Raji (cell line): ENCODE results near the gene SLC50A1.

Source experiments
- POLR2A ChIP-seq: IDR thresholded peaks from 2 replicates; pipeline ENCODE4 v1.6.1; 2011; ENCODE audit warnings: low read depth, low read length, control low read depth; ENCODE audit not compliant: insufficient read depth

SLC50A1 gene

GRCh38 chr1:155135415-155136028 lies at the start of gene SLC50A1:
SLC50A1 (plus strand) TSS chr1:155135852; CDS start chr1:155135912, 60 bp downstream.
- peak; percentile 94 for TF ChIP-seq POLR2A

GRCh38 chr1:155086128-155086741 lies 49.4 kb upstream of the SLC50A1 start:
- TF ChIP-seq POLR2A: peak; percentile 47; the same call in 1 of the 2 replicates

DNA sequence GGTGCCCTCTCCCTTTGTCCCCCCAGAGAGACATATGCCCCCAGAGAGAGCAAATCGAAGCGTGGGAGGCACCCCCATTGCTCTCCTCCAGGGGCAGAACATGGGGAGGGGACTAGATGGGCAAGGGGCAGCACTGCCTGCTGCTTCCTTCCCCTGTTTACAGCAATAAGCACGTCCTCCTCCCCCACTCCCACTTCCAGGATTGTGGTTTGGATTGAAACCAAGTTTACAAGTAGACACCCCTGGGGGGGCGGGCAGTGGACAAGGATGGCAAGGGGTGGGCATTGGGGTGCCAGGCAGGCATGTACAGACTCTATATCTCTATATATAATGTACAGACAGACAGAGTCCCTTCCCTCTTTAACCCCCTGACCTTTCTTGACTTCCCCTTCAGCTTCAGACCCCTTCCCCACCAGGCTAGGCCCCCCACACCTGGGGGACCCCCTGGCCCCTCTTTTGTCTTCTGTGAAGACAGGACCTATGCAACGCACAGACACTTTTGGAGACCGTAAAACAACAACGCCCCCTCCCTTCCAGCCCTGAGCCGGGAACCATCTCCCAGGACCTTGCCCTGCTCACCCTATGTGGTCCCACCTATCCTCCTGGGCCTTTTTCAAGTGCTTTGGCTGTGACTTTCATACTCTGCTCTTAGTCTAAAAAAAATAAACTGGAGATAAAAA lies 48.7 kb upstream of the SLC50A1 start:
- no peak for TF ChIP-seq POLR2A

DNA sequence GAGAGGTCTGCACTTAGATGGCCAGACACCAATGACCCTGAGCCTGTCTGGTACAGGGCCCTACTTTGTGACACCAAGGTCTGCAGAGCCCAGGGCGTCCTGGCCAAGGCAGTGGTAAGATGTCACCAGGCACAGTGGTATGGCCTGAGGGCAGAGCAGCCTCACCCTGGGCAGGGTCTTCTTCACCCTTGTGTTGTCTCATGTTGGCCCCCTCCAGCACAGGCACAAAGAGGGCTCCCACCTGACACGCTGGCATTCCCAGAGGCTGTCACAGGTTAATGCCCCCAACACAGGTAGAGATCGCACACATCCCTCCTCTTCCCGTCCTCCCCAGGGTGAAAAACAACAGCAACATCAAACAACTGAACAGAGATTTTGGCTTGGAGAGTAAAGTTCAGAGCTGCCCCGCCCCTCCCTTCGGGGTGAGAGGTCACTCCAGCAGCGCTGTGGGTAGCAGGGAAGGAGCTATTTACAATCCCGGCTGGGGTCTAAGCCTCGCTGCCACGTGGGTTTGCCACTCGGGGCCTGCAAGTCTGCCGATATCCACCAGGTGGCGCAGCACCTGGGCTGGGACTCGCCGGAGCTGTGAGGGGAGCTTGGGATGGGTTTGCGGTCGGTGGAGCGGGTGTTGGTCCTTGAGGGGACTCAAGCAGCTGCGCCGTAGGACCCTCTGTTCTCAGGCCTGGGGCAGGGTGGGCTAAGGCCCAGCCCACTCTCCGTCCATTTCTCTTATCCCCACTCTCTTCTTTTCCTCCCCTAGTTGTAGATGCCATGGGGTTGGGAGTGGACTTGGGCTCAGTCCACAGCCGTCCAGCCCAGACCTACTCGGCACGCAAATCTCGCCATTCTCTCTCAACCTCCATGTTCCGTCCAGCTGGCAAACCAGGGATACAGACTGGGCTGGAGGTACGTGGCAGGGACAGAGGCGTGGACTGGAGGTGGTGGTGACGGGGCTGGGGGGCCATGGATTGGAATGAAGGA lies 44.3 kb upstream of the SLC50A1 start:
- TF ChIP-seq POLR2A: peak; percentile 27; the same call in 1 of the 2 replicates

DNA sequence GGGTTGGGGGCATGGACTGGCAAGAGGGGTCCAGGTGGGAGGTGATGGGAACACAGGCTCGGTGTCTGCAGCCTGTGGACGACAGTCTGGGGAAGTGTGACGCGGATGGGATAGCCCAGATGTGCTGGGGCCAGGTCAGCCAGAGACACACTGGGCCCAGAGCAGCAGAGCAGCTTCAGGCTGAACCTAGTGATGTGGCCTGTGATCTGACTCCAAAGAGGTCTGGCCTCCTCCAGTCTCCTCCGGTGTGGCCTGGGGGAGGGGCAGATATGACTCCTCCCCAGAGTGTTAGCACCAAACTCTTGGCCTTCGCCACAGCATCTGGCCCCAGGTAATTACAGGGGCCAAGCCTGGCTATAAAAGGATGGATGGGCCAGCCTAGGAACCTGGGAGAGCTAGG lies 43.5 kb upstream of the SLC50A1 start:
- TF ChIP-seq POLR2A: no peak

- no peak for TF ChIP-seq POLR2A
These were observed 43.0 kb upstream of the SLC50A1 start for GRCh38 chr1:155092641-155093040.

DNA sequence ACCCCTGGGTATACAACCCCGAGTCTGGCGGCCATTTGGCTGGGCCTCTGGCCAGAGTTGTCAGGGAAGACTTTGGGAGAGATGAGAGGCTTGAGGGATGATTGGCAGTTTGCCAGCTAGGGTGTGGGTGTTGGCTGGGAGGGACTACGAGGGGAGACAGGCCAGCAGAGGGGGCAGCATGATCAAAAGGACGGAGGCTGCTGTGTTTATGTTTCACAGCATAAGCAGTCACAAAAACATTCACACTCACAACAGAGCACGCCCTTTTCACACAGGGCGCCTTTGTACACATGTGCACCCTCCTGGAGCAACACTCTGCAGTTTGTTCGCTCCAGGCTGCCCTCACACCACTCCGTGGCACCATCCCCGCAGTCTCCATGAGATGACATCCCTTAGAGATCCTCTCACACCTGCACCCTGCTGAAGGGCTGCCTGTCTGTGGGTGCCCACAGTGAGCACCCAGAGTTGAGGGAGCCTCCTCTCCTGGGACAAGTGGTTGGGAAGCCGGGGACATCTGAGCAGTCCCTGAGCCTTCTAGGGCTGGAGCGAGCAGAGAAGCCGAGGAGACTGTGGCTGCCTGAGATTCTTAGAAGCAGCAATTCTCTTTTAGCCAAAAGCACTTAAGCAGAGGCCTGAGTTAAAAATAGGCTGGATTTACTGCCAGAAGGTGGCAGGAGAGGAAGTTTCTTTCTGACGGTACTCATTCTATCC lies 41.6 kb upstream of the SLC50A1 start:
- TF ChIP-seq POLR2A: no peak

GRCh38 chr1:155094622-155094948 lies 41.1 kb upstream of the SLC50A1 start:
- TF ChIP-seq POLR2A: no peak

GRCh38 chr1:155099331-155099730 lies 36.3 kb upstream of the SLC50A1 start:
- no peak for TF ChIP-seq POLR2A

GRCh38 chr1:155103325-155103724 lies 32.3 kb upstream of the SLC50A1 start:
- no peak for TF ChIP-seq POLR2A

DNA sequence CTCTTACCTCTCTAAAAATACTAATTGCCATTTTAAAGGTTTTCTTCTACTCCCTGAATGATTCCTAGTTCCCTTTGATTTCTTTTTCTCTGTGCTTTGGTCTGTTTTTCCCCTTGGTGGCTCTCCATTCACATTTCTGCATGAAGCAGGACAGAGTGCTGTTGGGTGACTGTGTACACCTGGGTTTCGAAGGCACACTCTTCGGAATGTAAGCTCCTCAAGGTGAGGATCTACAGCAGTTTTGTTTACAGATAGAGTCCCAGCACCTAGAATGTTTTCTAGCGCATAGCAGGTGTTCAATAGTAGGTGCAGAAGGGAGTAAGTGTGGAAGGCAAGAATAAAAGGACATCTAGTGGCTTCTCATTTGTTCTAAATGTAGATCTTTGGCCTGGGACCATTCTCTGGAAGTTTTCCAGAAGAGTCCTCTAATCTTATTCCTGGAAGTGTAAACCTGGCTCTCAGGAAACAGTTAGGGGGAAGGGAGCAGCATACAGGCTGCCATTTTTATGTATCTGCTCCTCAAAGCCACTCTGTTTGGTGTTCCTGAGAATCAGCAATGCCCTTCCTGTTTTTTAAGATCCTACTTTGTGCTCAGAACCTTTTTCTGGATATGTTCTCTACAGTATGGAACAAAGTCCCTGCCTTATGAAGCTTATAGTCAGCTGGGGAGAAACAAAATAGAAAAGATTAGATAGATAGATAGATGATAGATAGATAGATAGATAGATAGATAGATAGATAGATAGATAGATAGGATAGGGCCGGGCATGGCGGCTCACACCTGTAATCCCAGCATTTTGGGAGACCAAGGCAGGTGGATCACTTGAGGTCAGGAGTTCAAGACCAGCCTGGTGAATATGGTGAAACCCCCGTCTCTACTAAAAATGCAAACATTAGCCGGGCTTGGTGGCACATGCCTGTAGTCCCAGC lies 30.8 kb upstream of the SLC50A1 start:
- no peak for TF ChIP-seq POLR2A

DNA sequence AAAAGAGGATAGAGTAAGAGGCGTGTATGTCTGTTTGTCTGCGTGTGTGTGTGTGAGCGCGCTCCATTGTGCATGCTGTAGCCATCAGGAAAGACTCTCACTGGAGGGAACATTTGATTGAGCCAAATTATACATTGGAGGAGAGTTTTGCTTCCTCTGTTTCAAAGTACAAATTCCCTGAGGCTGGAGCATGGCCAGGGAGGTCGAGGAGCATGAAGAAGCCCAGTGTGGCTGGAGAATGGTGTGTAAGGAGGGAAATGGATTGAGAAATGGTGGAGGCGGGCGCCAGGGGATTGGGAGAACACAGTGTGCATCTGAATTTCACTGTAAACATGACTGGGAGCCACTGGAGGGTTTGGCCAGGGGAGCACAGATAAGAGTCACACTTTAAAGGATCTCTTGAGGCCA lies 30.0 kb upstream of the SLC50A1 start:
- TF ChIP-seq POLR2A: no peak

GRCh38 chr1:155106862-155107261 lies 28.8 kb upstream of the SLC50A1 start:
- no peak for TF ChIP-seq POLR2A
